ENCODE measurements around the gene PRSS27. TPM values are rescaled to one million over a fixed set of nuclear protein-coding genes. Genes with fewer than 3 reads are reported as not detected.
A peak's percentile ranks its signal among the peaks of the same experiment; 100 is the strongest.

PRSS27 gene
- total and polyA plus RNA-seq, 2 experiments from 2014 or later, result 12.1 to 17.0 TPM

GRCh38 chr16:2755158-2755557, 35.1 kb upstream of the PRSS27 start:
- no peak for TF ChIP-seq CTCF (IDR thresholded peaks at IDR 0.05; ENCODE audit: low read depth, low read length)
- peak overlapping the region; percentile 99 for H3K27ac ChIP-seq
- no peaks in the 10 kb centered on the region for H3K9me3 ChIP-seq (ENCODE audit: low read depth)
- H3K36me3 ChIP-seq, result peaks cover 30% of the 10 kb centered on the region
- no peaks in the 10 kb centered on the region for H3K27me3 ChIP-seq
- peaks cover 23% of the 10 kb centered on the region for H3K4me1 ChIP-seq (ENCODE audit: low read depth)
- DNase-seq (ENCODE audit: low read depth in 1 of 2, low spot score in 1 of 2), result no peak
- peak overlapping the region; percentile 67 for H3K4me3 ChIP-seq

- H3K9me3 ChIP-seq (ENCODE audit: low read depth), result no peaks in the 10 kb centered on the region
- peak overlapping the region; percentile 99 for H3K27ac ChIP-seq
- H3K4me1 ChIP-seq (ENCODE audit: low read depth), result peaks cover 23% of the 10 kb centered on the region
- H3K27me3 ChIP-seq, result no peaks in the 10 kb centered on the region
- no peak for TF ChIP-seq CTCF (IDR thresholded peaks at IDR 0.05; ENCODE audit: low read depth, low read length)
- peaks cover 15% of the 10 kb centered on the region for H3K36me3 ChIP-seq
- peak overlapping the region; percentile 67 for H3K4me3 ChIP-seq
- DNase-seq (ENCODE audit: low read depth in 1 of 2, low spot score in 1 of 2), result peak; percentile 23 to 51
These were observed 33.7 kb upstream of the PRSS27 start for GRCh38 chr16:2753733-2754020.

GRCh38 chr16:2752850-2753732, 33.1 kb upstream of the PRSS27 start:
- H3K27me3 ChIP-seq, result no peaks in the 10 kb centered on the region
- H3K4me3 ChIP-seq, result peak overlapping the region; percentile 67
- no peaks in the 10 kb centered on the region for H3K9me3 ChIP-seq (ENCODE audit: low read depth)
- H3K4me1 ChIP-seq (ENCODE audit: low read depth), result peaks cover 23% of the 10 kb centered on the region
- peaks cover 10% of the 10 kb centered on the region for H3K36me3 ChIP-seq
- TF ChIP-seq CTCF (IDR thresholded peaks at IDR 0.05; ENCODE audit: low read depth, low read length), result no peak
- H3K27ac ChIP-seq, result peak overlapping the region; percentile 99
- peak; percentile 87 to 92 for DNase-seq (ENCODE audit: low read depth in 1 of 2, low spot score in 1 of 2)

GRCh38 chr16:2752035-2752849, 32.2 kb upstream of the PRSS27 start, which contains the start of gene SRRM2:
TSS of gene SRRM2 (plus strand) at chr16:2752638. CDS start at chr16:2756365, 3,727 bp downstream.
- Histone ChIP-seq H3K36me3 (peaks cover 2% of the 10 kb centered on the region), H3K9me3 (ENCODE audit: low read depth) (no peaks in the 10 kb centered on the region), H3K27me3 (no peaks in the 10 kb centered on the region), H3K4me1 (ENCODE audit: low read depth) (peaks cover 23% of the 10 kb centered on the region), H3K4me3 (peak within 1 kb of the TSS; percentile 67), H3K27ac (peak within 1 kb of the TSS; percentile 99)
- peak; percentile 97 for DNase-seq (ENCODE audit: low read depth in 1 of 2, low spot score in 1 of 2)
- TF ChIP-seq CTCF (IDR thresholded peaks at IDR 0.05; ENCODE audit: low read depth, low read length), result no peak

- H3K4me1 ChIP-seq (ENCODE audit: low read depth), result peaks cover 23% of the 10 kb centered on the region
- H3K27me3 ChIP-seq, result no peaks in the 10 kb centered on the region
- no peaks in the 10 kb centered on the region for H3K9me3 ChIP-seq (ENCODE audit: low read depth)
- peak overlapping the region; percentile 99 for H3K27ac ChIP-seq
- H3K4me3 ChIP-seq, result peak overlapping the region; percentile 67
- no peak for TF ChIP-seq CTCF (IDR thresholded peaks at IDR 0.05; ENCODE audit: low read depth, low read length)
- DNase-seq (ENCODE audit: low read depth in 1 of 2, low spot score in 1 of 2), result no peak
- no peaks in the 10 kb centered on the region for H3K36me3 ChIP-seq
These were observed 31.6 kb upstream of the PRSS27 start for GRCh38 chr16:2751577-2752034.
